ENCODE measurements around the gene GAS7. TPM values are rescaled to one million over a fixed set of nuclear protein-coding genes. Genes with fewer than 3 reads are reported as not detected.
A peak's percentile ranks its signal among the peaks of the same experiment; 100 is the strongest.

Gene GAS7
- total RNA-seq, 1 donor, result 8.6 TPM

- TF ChIP-seq CTCF (IDR thresholded peaks at IDR 0.05; ENCODE audit: insufficient read depth, low read depth, low read length), result no peak
- H3K4me3 ChIP-seq (ENCODE audit: low read depth, low read length), result no peak overlapping the region
- peak; percentile 26 for DNase-seq (ENCODE audit: low read depth)
Observed at GRCh38 chr17:9900044-9900594, 298.3 kb downstream of the GAS7 start.

GRCh38 chr17:9899280-9900043 lies 298.9 kb downstream of the GAS7 start:
- TF ChIP-seq CTCF (IDR thresholded peaks at IDR 0.05; ENCODE audit: insufficient read depth, low read depth, low read length), result no peak
- no peak overlapping the region for H3K4me3 ChIP-seq (ENCODE audit: low read depth, low read length)

GRCh38 chr17:9898812-9899211 lies 299.6 kb downstream of the GAS7 start:
- no peak for DNase-seq (ENCODE audit: low read depth)
- no peak for TF ChIP-seq CTCF (IDR thresholded peaks at IDR 0.05; ENCODE audit: insufficient read depth, low read depth, low read length)
- H3K4me3 ChIP-seq (ENCODE audit: low read depth, low read length), result no peak overlapping the region

More at GRCh38 chr17:9899280-9900043, 298.9 kb downstream of the GAS7 start:
- DNase-seq (ENCODE audit: low read depth), result no peak

GRCh38 chr17:9897372-9897968 lies 300.9 kb downstream of the GAS7 start:
- TF ChIP-seq CTCF (IDR thresholded peaks at IDR 0.05; ENCODE audit: insufficient read depth, low read depth, low read length), result no peak
- no peak overlapping the region for H3K4me3 ChIP-seq (ENCODE audit: low read depth, low read length)
- no peak for DNase-seq (ENCODE audit: low read depth)

GRCh38 chr17:9895923-9896322 lies 302.5 kb downstream of the GAS7 start:
- no peak overlapping the region for H3K4me3 ChIP-seq (ENCODE audit: low read depth, low read length)
- TF ChIP-seq CTCF (IDR thresholded peaks at IDR 0.05; ENCODE audit: insufficient read depth, low read depth, low read length), result no peak
- DNase-seq (ENCODE audit: low read depth), result no peak

- TF ChIP-seq CTCF (IDR thresholded peaks at IDR 0.05; ENCODE audit: insufficient read depth, low read depth, low read length), result no peak
- no peak for DNase-seq (ENCODE audit: low read depth)
- no peak overlapping the region for H3K4me3 ChIP-seq (ENCODE audit: low read depth, low read length)
Observed at GRCh38 chr17:9894231-9894630, 304.2 kb downstream of the GAS7 start.
